ENCODE measurements around the gene MAOA.

DNA sequence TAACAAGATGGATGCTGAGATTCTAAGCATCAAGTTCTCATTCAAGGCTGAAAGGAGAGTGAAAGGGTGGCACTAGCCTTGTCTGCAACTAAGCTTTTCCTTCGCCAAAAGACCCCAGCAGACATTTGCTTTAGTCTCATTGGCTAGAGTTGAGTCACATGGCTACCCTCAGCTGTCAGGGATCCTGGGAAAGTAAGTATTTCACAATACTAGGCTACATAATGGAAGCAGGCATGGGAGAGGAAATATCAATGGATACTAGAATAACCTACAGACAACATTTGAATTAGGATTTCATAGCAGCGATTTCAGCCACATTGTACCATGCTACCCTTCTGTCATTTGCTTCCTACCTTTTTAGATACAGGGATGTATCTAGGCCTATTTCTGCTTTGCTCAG, 29.1 kb downstream of the MAOA start:
- TF ChIP-seq, protein P1, sequence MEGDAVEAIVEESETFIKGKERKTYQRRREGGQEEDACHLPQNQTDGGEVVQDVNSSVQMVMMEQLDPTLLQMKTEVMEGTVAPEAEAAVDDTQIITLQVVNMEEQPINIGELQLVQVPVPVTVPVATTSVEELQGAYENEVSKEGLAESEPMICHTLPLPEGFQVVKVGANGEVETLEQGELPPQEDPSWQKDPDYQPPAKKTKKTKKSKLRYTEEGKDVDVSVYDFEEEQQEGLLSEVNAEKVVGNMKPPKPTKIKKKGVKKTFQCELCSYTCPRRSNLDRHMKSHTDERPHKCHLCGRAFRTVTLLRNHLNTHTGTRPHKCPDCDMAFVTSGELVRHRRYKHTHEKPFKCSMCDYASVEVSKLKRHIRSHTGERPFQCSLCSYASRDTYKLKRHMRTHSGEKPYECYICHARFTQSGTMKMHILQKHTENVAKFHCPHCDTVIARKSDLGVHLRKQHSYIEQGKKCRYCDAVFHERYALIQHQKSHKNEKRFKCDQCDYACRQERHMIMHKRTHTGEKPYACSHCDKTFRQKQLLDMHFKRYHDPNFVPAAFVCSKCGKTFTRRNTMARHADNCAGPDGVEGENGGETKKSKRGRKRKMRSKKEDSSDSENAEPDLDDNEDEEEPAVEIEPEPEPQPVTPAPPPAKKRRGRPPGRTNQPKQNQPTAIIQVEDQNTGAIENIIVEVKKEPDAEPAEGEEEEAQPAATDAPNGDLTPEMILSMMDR (IDR thresholded peaks at IDR 0.05) = no peak
- TF ChIP-seq ZFX (IDR thresholded peaks at IDR 0.05; ENCODE audit: borderline replicate concordance) = no peak
